NCI-H345 treated with DMSO at 0.1 percent for 48 hours (cell line): ENCODE measurements around the gene KIF21B.
"Not testable (repeated sequence)": the region's sequence is repeated elsewhere in the genome, so short reads cannot be mapped to it uniquely, and the experiment has no call there.

Experiments
- DNase-seq: peaks from one replicate; lab custom pipeline; 2025; ENCODE audit not compliant: unreplicated experiment; lab: John Stamatoyannopoulos, UW

The KIF21B gene

GRCh38 chr1:200949626-200950025 lies 73.9 kb downstream of the KIF21B start:
- DNase-seq, result no peak

- DNase-seq, result no peak
Observed at GRCh38 chr1:200947059-200947566, 76.4 kb downstream of the KIF21B start.

GRCh38 chr1:200945111-200945510 lies 78.4 kb downstream of the KIF21B start:
- no peak for DNase-seq

- no peak for DNase-seq
Observed at GRCh38 chr1:200938955-200939354, 84.6 kb downstream of the KIF21B start.

GRCh38 chr1:200935286-200935962 lies 88.1 kb downstream of the KIF21B start:
- DNase-seq, result not testable (repeated sequence)

- DNase-seq, result no peak
Observed at GRCh38 chr1:200934676-200935245, 88.8 kb downstream of the KIF21B start.

- no peak for DNase-seq
Observed at GRCh38 chr1:200931776-200932175, 91.7 kb downstream of the KIF21B start.

GRCh38 chr1:200930285-200930684 lies 93.2 kb downstream of the KIF21B start:
- DNase-seq, result not testable (repeated sequence)

GRCh38 chr1:200929530-200930278 lies 93.8 kb downstream of the KIF21B start:
- DNase-seq, result no peak

- no peak for DNase-seq
Observed at GRCh38 chr1:200925831-200926230, 97.7 kb downstream of the KIF21B start.

- no peak for DNase-seq
Observed at GRCh38 chr1:200923601-200924000, 99.9 kb downstream of the KIF21B start.

- no peak for DNase-seq
Observed at GRCh38 chr1:200922406-200922805, 101.1 kb downstream of the KIF21B start.

- DNase-seq, result no peak
Observed at GRCh38 chr1:200921571-200922110, 101.9 kb downstream of the KIF21B start.
